Right cardiac atrium (tissue), 5 donors: ENCODE data around the gene MYLK. TPM values are rescaled to one million over a fixed set of nuclear protein-coding genes. Genes with fewer than 3 reads are reported as not detected.
A peak's percentile ranks its signal among the peaks of the same experiment; 100 is the strongest.

Source experiments
- ATAC-seq, 2 donors: fragments of 200-7000 bp; cut with Tn5 transposase; one replicate each; pipeline versions ENCODE4 v1.8.0 to v1.9.1; 2020; ENCODE audit warnings: moderate library complexity in 2 of 2, mild to moderate bottlenecking in 1 of 2
- DNase-seq, 3 donors: peaks; one replicate each; pipeline ENCODE4 v3.0.0-alpha.2; 2020
- H3K27ac ChIP-seq: one replicate; pipeline ENCODE4 v1.5.1; 2013; ENCODE audit warnings: mild to moderate bottlenecking, low read length, control low read depth, moderate library complexity
- H3K27me3 ChIP-seq: one replicate; pipeline ENCODE4 v1.6.1; 2013; ENCODE audit not compliant: control insufficient read depth, insufficient read depth
- H3K4me1 ChIP-seq: one replicate; pipeline ENCODE4 v1.6.1; 2013; ENCODE audit warnings: low read length; ENCODE audit not compliant: control insufficient read depth, insufficient read depth
- H3K4me3 ChIP-seq: one replicate; pipeline ENCODE4 v1.5.1; 2013; ENCODE audit warnings: low read length, control low read depth
- H3K9me3 ChIP-seq: one replicate; pipeline ENCODE4 v1.6.1; 2013; ENCODE audit warnings: low read length; ENCODE audit not compliant: control insufficient read depth
- WGBS: extraction: QIAGEN DNeasy Blood & Tissue Kit; methylation state at CpG from one replicate; pipeline ENCODE4 v1.1.7; 2013; 5-methylcytosine and 5-hydroxymethylcytosine counted together
- intact Hi-C, 4 donors: fragments of 100-400 bp; cut with DNase I; formaldehyde crosslinking; loops; one replicate each; pipeline versions ENCODE4 v1.11.0 to v1.14.0; 2022 to 2023
- polyA plus RNA-seq: library from polyadenylated mRNA; stranded (reverse); fragments of 200-250 nt; gene quantifications from one replicate; pipeline ENCODE4 v1.2.3, GENCODE V29; 2013
- total RNA-seq, 4 donors: library from RNA; stranded (reverse); fragmentation: NEBNext Ultra II Directional; extraction: Animal tissue kit (Norgen Biotek cat#: 25700); gene quantifications; one replicate each; pipeline ENCODE4 v1.2.1, GENCODE V29; 2021
- donor health status: healthy with polysubstance abuse.
- donor health status: DM: no; HTN: yes; CAD: no.
- donor health status: DM: no; HTN: no; CAD: no.
- donor health status: DM: no; HTN: yes; CAD: no; lungs with severe emphysema.
- donor health status: DM: yes; HTN: yes; CAD: no.

The MYLK gene
- total and polyA plus RNA-seq, 5 donors, result 27.3 to 645 (median 53.5) TPM

- intact Hi-C loops, result no loop called here
- 89% methylated on average over 6 of the region's 6 CpGs for WGBS
- H3K27ac ChIP-seq, result no peak overlapping the region
These were observed 116.4 kb downstream of the MYLK start for GRCh38 chr3:123767564-123768292.

GRCh38 chr3:123767009-123767372 is 117.1 kb downstream of the MYLK start:
- Histone ChIP-seq H3K4me3 (no peak overlapping the region), H3K27me3 (no peaks in the 10 kb centered on the region), H3K9me3 (no peaks in the 10 kb centered on the region), H3K4me1 (no peaks in the 10 kb centered on the region), H3K27ac (no peak overlapping the region)
- ATAC-seq (no peak), DNase-seq (no peak)
- intact Hi-C loops, result no loop called here
- 89% methylated on average over 7 of the region's 7 CpGs for WGBS

More at GRCh38 chr3:123767564-123768292, 116.4 kb downstream of the MYLK start:
- ATAC-seq (no peak), DNase-seq (no peak)
- H3K4me3 ChIP-seq, result no peak overlapping the region
- no peaks in the 10 kb centered on the region for H3K27me3 ChIP-seq
- H3K4me1 ChIP-seq, result no peaks in the 10 kb centered on the region
- H3K9me3 ChIP-seq, result no peaks in the 10 kb centered on the region

- Histone ChIP-seq H3K4me1 (no peaks in the 10 kb centered on the region), H3K4me3 (no peak overlapping the region), H3K27ac (no peak overlapping the region), H3K27me3 (no peaks in the 10 kb centered on the region), H3K9me3 (no peaks in the 10 kb centered on the region)
- 85% methylated on average over 13 of the region's 13 CpGs for WGBS
- intact Hi-C loops, result no loop called here
- no peak for DNase-seq
- peak in 1 of 2 donors; percentile 14 for ATAC-seq
These were observed 117.7 kb downstream of the MYLK start for GRCh38 chr3:123766193-123767008.

GRCh38 chr3:123765475-123766128 is 118.5 kb downstream of the MYLK start:
- no peaks in the 10 kb centered on the region for H3K9me3 ChIP-seq
- no peak overlapping the region for H3K4me3 ChIP-seq
- 85% methylated on average over 4 of the region's 4 CpGs for WGBS
- H3K4me1 ChIP-seq, result no peaks in the 10 kb centered on the region
- no peak overlapping the region for H3K27ac ChIP-seq
- intact Hi-C loops, result no loop called here
- no peak for ATAC-seq
- no peak for DNase-seq
- H3K27me3 ChIP-seq, result no peaks in the 10 kb centered on the region

DNA sequence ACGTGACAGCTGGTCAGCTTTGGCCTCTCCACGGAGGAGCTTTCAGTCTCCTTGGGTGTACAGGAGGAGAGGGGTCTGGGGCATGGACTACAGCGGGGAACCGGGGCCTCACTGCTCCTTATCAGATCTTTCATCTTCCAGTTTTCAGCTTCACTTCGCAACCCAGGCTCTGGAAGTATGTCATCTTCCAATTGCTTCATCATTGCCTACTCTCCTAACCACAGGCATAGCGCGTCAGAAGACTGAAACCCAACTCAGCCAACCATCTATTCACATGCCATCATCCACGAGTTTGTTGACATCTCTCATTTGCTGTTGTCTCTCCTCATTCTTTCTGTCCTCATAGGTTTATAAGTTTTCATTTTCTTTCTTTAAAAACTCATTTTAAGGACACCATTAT is 119.5 kb downstream of the MYLK start:
- no peaks in the 10 kb centered on the region for H3K27me3 ChIP-seq
- no peaks in the 10 kb centered on the region for H3K4me1 ChIP-seq
- WGBS, result 87% methylated on average over 8 of the region's 8 CpGs
- intact Hi-C loops, result no loop called here
- no peaks in the 10 kb centered on the region for H3K9me3 ChIP-seq
- H3K4me3 ChIP-seq, result no peak overlapping the region
- DNase-seq, result no peak
- H3K27ac ChIP-seq, result no peak overlapping the region
- no peak for ATAC-seq

DNA sequence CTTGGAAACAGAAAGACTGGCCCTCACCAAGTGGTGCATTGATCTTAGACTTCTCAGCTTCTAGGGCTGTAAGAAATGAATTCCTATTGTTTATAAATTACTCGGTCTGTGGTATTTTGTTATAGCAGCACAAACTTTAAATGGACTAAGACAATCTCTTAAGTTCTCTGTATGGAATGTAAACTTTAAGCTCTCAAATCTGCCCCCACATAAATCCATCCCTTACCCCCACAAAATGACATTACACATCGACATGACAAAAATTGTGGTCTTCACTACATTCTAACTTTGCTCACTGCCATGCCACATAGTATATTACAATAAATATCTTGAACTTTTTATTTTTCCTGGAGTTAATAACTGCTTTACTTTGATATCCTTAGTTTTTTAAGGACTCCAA is 121.3 kb downstream of the MYLK start:
- 82% methylated on average over 2 of the region's 2 CpGs for WGBS
- intact Hi-C loops, result no loop called here
- Histone ChIP-seq H3K27me3 (no peaks in the 10 kb centered on the region), H3K9me3 (no peaks in the 10 kb centered on the region), H3K4me3 (no peak overlapping the region), H3K27ac (no peak overlapping the region), H3K4me1 (peaks cover 2% of the 10 kb centered on the region)
- DNase-seq (no peak), ATAC-seq (no peak)

- Histone ChIP-seq H3K27ac (no peak overlapping the region), H3K4me3 (no peak overlapping the region), H3K4me1 (peaks cover 2% of the 10 kb centered on the region), H3K9me3 (no peaks in the 10 kb centered on the region), H3K27me3 (no peaks in the 10 kb centered on the region)
- 95% methylated on average over 1 of the region's 1 CpG for WGBS
- DNase-seq, result no peak
- intact Hi-C loops, result no loop called here
- no peak for ATAC-seq
These were observed 123.3 kb downstream of the MYLK start for GRCh38 chr3:123760817-123761216.

- Histone ChIP-seq H3K27me3 (no peaks in the 10 kb centered on the region), H3K4me3 (no peak overlapping the region), H3K4me1 (peaks cover 2% of the 10 kb centered on the region), H3K27ac (no peak overlapping the region), H3K9me3 (no peaks in the 10 kb centered on the region)
- intact Hi-C loops, result no loop called here
- DNase-seq, result no peak
- no peak for ATAC-seq
- WGBS, result 91% methylated on average over 4 of the region's 4 CpGs
These were observed 124.3 kb downstream of the MYLK start for GRCh38 chr3:123759871-123760270.

DNA sequence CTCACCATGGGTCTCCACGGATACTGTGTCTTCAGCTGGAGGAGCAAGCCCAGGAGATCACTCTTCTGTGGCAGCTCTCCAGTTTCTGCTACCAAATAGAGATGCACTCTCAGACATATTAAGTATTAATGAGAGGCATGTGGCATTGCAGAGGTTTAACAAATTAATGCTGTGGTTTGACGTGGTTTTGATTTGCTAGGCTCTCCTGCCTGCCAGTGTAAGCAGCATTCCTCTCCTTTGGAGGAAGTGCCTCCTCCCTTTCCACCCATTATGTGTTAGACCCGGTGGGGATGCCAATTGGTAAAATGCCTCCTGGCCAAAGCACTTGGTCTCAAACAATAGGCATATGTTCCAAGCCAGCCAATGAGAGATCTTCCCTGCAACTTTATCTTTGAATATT is 124.8 kb downstream of the MYLK start:
- WGBS, result 31% methylated on average over 3 of the region's 3 CpGs
- intact Hi-C loops, result no loop called here
- peaks cover 2% of the 10 kb centered on the region for H3K4me1 ChIP-seq
- no peak overlapping the region for H3K4me3 ChIP-seq
- H3K27me3 ChIP-seq, result no peaks in the 10 kb centered on the region
- DNase-seq (no peak), ATAC-seq (peak in 1 of 2 donors; percentile 55)
- H3K9me3 ChIP-seq, result no peaks in the 10 kb centered on the region
- no peak overlapping the region for H3K27ac ChIP-seq

GRCh38 chr3:123758081-123758564 is 126.0 kb downstream of the MYLK start:
- no peaks in the 10 kb centered on the region for H3K9me3 ChIP-seq
- no peaks in the 10 kb centered on the region for H3K27me3 ChIP-seq
- intact Hi-C loops, result no loop called here
- H3K4me3 ChIP-seq, result no peak overlapping the region
- H3K4me1 ChIP-seq, result peaks cover 2% of the 10 kb centered on the region
- H3K27ac ChIP-seq, result no peak overlapping the region
- ATAC-seq (peak in 1 of 2 donors; percentile 32), DNase-seq (no peak)
- 27% methylated on average over 2 of the region's 2 CpGs for WGBS
